ENCODE data around the gene WWOX.

WWOX gene

GRCh38 chr16:78476615-78477014 lies 377.2 kb downstream of the WWOX start:
- no peak for DNase-seq (ENCODE audit: low spot score)

DNA sequence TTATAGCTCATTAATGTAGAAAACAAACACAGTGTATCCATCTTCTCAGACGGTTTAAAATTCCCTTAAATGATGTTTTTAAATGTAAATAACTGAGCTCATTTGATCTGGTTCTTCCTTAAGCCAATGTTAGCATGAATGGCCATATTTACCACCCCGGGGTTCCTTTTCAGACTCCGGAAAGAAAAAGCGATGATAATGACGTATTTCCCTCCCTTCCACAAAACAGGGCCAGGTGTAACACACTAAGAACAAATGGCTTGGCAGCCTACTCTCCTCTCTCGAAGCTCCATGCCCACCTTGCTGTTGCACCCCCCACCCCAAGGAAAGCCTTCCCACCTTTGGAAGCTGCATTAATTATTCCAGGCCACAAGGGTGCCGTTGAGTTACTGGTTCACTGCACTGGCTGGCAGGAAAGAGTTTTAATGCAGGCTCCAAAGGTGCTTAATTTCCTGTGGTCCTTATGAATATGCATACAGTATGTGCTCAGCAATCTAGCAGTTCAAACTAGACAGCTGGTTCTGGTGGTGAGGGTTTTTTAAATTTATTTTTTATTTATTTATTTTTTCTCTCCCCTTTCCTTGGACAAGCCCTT lies 378.9 kb downstream of the WWOX start:
- DNase-seq (ENCODE audit: low spot score), result no peak

GRCh38 chr16:78479723-78480122 lies 380.3 kb downstream of the WWOX start:
- no peak for DNase-seq (ENCODE audit: low spot score)

DNA sequence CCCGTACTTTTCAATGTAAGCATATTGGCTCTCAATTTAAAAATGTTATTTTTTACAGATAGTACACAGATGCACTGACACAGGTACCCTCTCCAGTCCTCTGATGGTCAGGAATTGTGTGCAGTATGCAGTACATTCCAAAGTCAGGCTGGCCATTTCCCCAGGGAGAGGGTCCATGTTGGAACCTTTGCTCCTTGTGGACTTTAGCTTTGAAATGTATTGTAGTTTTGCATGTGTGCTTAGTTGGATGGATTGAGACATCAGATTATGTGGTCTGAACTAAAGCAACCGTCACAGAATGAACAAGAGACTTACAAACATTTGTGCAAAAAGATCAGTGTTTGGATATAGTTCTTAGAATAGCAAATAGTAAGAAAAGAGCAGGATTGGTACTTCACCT lies 381.1 kb downstream of the WWOX start:
- DNase-seq (ENCODE audit: low spot score), result no peak

DNA sequence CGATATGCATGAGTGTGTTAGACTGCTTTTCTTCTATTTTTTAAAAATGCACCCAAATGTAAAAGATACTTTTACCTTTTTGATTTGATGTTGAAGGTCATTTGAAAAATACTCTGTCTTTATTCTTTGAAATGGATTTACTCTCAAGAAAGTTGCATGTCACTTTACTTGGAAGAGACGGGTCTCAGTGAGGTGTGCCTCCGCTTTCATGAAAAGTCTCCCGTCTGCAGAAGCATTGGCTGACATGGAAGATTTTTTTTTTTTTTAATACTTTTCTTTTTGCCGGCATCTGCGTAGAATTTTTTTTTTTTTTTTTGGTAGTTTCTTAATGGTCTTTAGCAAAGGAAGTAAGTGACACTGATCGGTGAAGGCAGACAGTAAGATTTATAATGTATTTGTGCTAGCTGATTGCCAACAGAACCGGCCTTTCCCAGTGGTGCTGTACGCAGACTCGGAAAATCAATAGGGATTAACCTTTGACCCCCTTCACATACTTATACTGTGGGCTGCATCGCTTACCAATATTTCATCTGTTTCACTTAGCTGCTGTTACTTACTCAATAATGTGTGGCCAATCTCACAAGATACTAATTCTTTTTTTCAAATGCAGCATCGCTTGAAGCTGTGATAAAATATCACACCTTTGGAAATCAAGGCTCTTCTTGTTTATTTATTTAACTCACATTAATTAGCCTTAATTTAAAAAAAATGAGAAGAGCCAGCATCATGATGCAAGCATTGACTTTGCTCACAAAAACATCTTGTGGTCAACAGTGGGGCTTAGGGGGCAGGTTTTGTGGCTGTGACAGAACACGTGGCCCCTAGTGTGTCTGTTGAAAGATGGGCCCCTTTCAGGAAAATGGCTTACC lies 383.9 kb downstream of the WWOX start:
- DNase-seq (ENCODE audit: low spot score), result no peak

- no peak for DNase-seq (ENCODE audit: low spot score)
These were observed 385.1 kb downstream of the WWOX start for GRCh38 chr16:78484509-78485058.

GRCh38 chr16:78485188-78485916 lies 385.9 kb downstream of the WWOX start:
- no peak for DNase-seq (ENCODE audit: low spot score)

DNA sequence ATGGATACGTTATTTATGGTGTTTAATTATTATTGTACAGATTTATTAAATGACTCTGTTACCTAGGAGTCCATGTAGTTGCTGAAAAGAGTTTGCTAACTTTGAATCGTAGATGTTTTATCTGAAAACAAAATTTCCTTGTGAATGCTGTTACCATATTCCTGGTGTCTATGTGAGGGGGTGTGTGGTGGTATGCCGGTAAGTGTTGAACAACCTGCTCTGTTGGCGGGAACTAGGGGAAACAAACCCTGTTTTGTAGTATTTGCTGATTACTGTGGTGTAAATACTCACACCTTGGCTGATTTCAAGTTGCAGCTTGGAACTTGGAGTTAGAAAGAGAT lies 386.4 kb downstream of the WWOX start:
- DNase-seq (ENCODE audit: low spot score), result no peak

DNA sequence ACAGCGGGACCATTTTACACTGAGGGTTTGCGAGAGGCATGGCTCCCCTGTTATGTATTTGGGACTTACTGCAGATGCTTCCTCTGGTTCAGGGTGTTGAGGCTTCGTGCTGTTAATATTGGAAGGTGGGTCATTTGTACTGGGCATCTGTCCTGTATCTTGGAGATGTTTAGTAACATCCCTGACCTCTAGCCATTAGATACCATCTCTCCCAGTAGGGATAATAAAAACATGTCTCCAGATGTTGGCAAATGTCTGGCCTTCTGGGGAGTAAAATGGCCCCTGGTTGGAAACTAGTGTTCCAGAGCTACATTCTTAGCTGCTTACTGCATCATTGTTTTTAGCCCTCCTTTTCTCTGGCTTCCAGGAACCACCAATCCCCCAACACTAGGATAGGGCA lies 388.0 kb downstream of the WWOX start:
- DNase-seq (ENCODE audit: low spot score), result no peak

GRCh38 chr16:78489072-78489471 lies 389.6 kb downstream of the WWOX start:
- DNase-seq (ENCODE audit: low spot score), result no peak

DNA sequence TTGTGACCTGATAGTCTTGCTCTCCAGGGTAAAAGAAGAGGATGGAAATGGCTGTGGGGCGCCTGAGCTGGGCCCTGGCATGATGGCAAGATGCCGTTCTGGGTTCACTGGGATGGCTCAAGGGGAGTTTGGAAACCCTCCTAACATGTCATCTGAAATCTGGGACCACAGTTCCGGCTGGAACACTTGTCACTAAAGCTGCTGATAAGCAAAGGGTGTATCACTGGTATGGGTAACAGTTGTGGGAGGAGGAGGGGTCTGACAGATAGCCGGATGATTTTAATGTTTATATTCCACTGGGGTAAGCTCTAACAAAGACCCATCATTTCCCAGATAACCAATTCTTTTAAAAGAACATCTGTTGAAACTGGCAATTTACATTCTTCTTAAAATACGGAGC lies 390.2 kb downstream of the WWOX start:
- DNase-seq (ENCODE audit: low spot score), result no peak

- no peak for DNase-seq (ENCODE audit: low spot score)
These were observed 391.0 kb downstream of the WWOX start for GRCh38 chr16:78490431-78490830.

DNA sequence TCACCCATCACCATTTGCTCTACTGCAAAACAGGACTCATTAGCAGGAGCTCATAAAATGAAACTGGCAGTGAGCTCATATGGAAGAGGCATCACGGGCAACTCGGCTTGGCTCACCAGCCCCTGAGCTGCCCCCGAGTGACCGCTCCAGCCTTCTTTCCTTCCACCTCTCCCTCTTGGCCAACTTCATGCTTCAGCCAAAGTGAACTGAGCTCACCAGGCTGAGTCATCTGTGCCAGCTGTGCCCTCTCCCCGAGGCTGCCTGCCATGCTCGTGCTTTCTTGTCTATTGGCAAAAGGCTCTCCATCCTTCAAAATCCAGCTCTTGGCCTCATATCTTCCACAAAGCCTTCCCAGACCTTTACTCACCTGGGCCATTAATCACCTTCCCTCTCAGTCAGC lies 391.4 kb downstream of the WWOX start:
- DNase-seq (ENCODE audit: low spot score), result no peak

- no peak for DNase-seq (ENCODE audit: low spot score)
These were observed 394.1 kb downstream of the WWOX start for GRCh38 chr16:78493573-78493972.

GRCh38 chr16:78494105-78494504 lies 394.7 kb downstream of the WWOX start:
- no peak for DNase-seq (ENCODE audit: low spot score)

GRCh38 chr16:78494674-78495073 lies 395.2 kb downstream of the WWOX start:
- DNase-seq (ENCODE audit: low spot score), result no peak

GRCh38 chr16:78496189-78496588 lies 396.7 kb downstream of the WWOX start:
- DNase-seq (ENCODE audit: low spot score), result no peak

DNA sequence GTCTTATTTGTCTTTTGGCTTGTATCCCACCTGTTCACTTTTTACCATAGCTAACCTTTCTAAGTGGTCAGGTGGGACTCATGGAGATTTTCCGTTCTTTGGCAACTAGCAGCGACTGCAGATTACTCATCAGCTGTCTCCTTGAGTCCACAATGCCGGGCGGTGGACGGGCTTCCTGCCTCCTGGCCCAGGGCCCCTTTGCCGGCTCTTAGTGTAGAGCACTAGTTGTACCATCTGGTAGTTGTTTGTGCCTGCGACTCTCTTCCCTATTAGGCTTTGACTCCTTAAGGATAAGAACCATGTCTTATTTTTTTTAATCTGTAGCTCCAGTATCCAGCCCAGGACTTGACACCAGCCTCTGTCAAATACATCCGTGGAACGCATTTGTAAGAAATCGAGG lies 399.9 kb downstream of the WWOX start:
- no peak for DNase-seq (ENCODE audit: low spot score)

- DNase-seq (ENCODE audit: low spot score), result no peak
These were observed 401.3 kb downstream of the WWOX start for GRCh38 chr16:78500659-78501270.

- no peak for DNase-seq (ENCODE audit: low spot score)
These were observed 402.3 kb downstream of the WWOX start for GRCh38 chr16:78501744-78502143.

GRCh38 chr16:78502812-78503350 lies 403.4 kb downstream of the WWOX start:
- DNase-seq (ENCODE audit: low spot score), result no peak

DNA sequence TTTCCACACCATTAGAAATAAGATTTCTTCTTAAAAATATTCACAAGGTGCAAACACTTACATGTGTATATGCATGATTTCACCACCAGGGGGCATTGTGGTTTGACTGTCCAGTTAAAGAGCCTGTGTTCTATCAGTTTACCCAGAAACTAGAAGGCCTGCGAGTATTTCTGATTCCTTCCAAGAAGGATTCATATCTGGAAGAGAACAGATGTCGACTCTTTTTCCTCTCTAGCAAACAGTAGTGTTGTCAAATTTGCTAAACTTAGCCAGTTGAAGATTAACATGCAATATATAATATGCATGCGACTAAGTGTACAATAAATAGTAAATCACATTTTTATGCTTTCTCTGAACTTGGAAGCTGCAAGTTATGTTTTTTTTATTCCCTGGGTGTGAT lies 404.1 kb downstream of the WWOX start:
- DNase-seq (ENCODE audit: low spot score), result no peak
